Body of pancreas (tissue), 4 donors: Measurements from ENCODE around the gene KLHL8. TPM values are rescaled to one million over a fixed set of nuclear protein-coding genes. Genes with fewer than 3 reads are reported as not detected.

Source experiments
- ATAC-seq: fragments of 150-250 bp; one replicate; pipeline ENCODE4 v1.9.1; 2016
- DNase-seq, 4 donors: peaks; one replicate each; pipeline ENCODE4 v3.0.0-alpha.2; 2019
- H3K27ac ChIP-seq, 4 donors: fragments of 200-600 bp; sonication (generic); 1 replicate in 3 of 4; 2 replicates in 1 of 4; pipeline versions ENCODE4 v1.5.1 to v1.6.1; 2016 to 2019; ENCODE audit warnings: mild to moderate bottlenecking in 1 of 4, mixed read lengths in 1 of 4, moderate library complexity in 1 of 4
- H3K27me3 ChIP-seq, 2 donors: fragments of 200-600 bp; sonication (generic); one replicate each; pipeline ENCODE4 v1.6.0; 2016; ENCODE audit warnings: mild to moderate bottlenecking in 1 of 2
- H3K36me3 ChIP-seq, 2 donors: fragments of 200-600 bp; sonication (generic); replicated peaks in 1 of 2; 2 replicates each; pipeline ENCODE4 v1.5.1; 2016; ENCODE audit warnings: low read depth in 2 of 2; ENCODE audit not compliant: insufficient read depth in 1 of 2
- H3K4me1 ChIP-seq: fragments of 200-600 bp; sonication (generic); one replicate; pipeline ENCODE4 v1.6.0; 2016
- H3K4me3 ChIP-seq, 2 donors: fragments of 200-600 bp; sonication (generic); 1 replicate in 1 of 2; 2 replicates in 1 of 2; pipeline ENCODE4 v1.5.1; 2016 to 2019
- H3K9me3 ChIP-seq, 3 donors: fragments of 200-600 bp; sonication (generic); 1 replicate in 2 of 3; 2 replicates in 1 of 3; pipeline ENCODE4 v1.5.1; 2016
- CTCF ChIP-seq, 7 experiments: fragments of 450-650 bp in 4 of 7; fragments of 200-600 bp in 3 of 7; sonication (generic) in 3 of 7; IDR thresholded peaks; one replicate each; pipeline ENCODE4 v1.5.1; 2016 to 2019; ENCODE audit warnings: antibody characterized with exemption in 7 of 7
- POLR2A ChIP-seq, 3 donors: fragments of 450-650 bp; IDR thresholded peaks; one replicate each; pipeline ENCODE4 v1.6.1; 2016; ENCODE audit warnings: antibody characterized with exemption in 3 of 3, mild to moderate bottlenecking in 2 of 3
- WGBS, 2 donors: methylation state at CpG; one replicate each; pipeline ENCODE4 v1.1.5; 2017; 5-methylcytosine and 5-hydroxymethylcytosine counted together
- intact Hi-C: fragments of 100-400 bp; cut with DNase I; formaldehyde crosslinking; loops from one replicate; pipeline ENCODE4 v1.15.1; 2023
- total RNA-seq, 2 donors: library from RNA; depleted of rRNA; stranded (reverse); fragments of >200 nt; gene quantifications; one replicate each; pipeline ENCODE4 v1.1.0, GENCODE V29; 2016

Gene KLHL8
- total RNA-seq, 2 donors from 2014 or later = 4.4 to 9.9 TPM

- Histone ChIP-seq H3K4me1 (no peaks in the 10 kb centered on the region), H3K9me3 (no peaks in the 10 kb centered on the region), H3K27me3 (no peaks in the 10 kb centered on the region), H3K27ac (no peak overlapping the region), H3K4me3 (no peak overlapping the region), H3K36me3 (no peaks in the 10 kb centered on the region)
- no peak for ATAC-seq
- DNase-seq = no peak
- TF ChIP-seq CTCF (IDR thresholded peaks at IDR 0.05) (no peak), POLR2A (IDR thresholded peaks at IDR 0.05) (no peak)
- intact Hi-C loops = no loop called here
- whole genome bisulfite sequencing, 2 donors = 93 to 97% methylated on average over 2 of the region's 2 CpGs
Measured at GRCh38 chr4:87180767-87181166, 39.7 kb downstream of the KLHL8 start.

- intact Hi-C loops = no loop called here
- H3K9me3 ChIP-seq = no peaks in the 10 kb centered on the region
- H3K27ac ChIP-seq = no peak overlapping the region
- no peak overlapping the region for H3K4me3 ChIP-seq
- DNase-seq = no peak
- H3K4me1 ChIP-seq = no peaks in the 10 kb centered on the region
- TF ChIP-seq CTCF (IDR thresholded peaks at IDR 0.05) (no peak), POLR2A (IDR thresholded peaks at IDR 0.05) (no peak)
- no peak for ATAC-seq
- no peaks in the 10 kb centered on the region for H3K36me3 ChIP-seq
- no peaks in the 10 kb centered on the region for H3K27me3 ChIP-seq
- WGBS, 2 donors = 53 to 76% methylated on average over 1 of the region's 1 CpG
Measured at GRCh38 chr4:87179751-87180150, 40.7 kb downstream of the KLHL8 start.

- intact Hi-C loops = no loop called here
- Histone ChIP-seq H3K9me3 (no peaks in the 10 kb centered on the region), H3K27ac (no peak overlapping the region), H3K4me1 (no peaks in the 10 kb centered on the region), H3K4me3 (no peak overlapping the region), H3K36me3 (peaks cover 0 to 8% of the 10 kb centered on the region in 2 donors), H3K27me3 (no peaks in the 10 kb centered on the region)
- ATAC-seq (no peak), DNase-seq (no peak)
- WGBS, 2 donors = 75 to 77% methylated on average over 2 of the region's 2 CpGs
- TF ChIP-seq CTCF (IDR thresholded peaks at IDR 0.05) (no peak), POLR2A (IDR thresholded peaks at IDR 0.05) (no peak)
Measured at GRCh38 chr4:87174672-87175071, 45.7 kb downstream of the KLHL8 start.

- Histone ChIP-seq H3K36me3 (peaks cover 0 to 8% of the 10 kb centered on the region in 2 donors), H3K27ac (no peak overlapping the region), H3K4me1 (no peaks in the 10 kb centered on the region), H3K9me3 (no peaks in the 10 kb centered on the region), H3K27me3 (no peaks in the 10 kb centered on the region), H3K4me3 (no peak overlapping the region)
- 64 to 71% methylated on average over 2 of the region's 2 CpGs for WGBS, 2 donors
- ATAC-seq (no peak), DNase-seq (no peak)
- intact Hi-C loops = no loop called here
- TF ChIP-seq POLR2A (IDR thresholded peaks at IDR 0.05) (no peak), CTCF (IDR thresholded peaks at IDR 0.05) (no peak)
Measured at GRCh38 chr4:87171944-87172343, 48.5 kb downstream of the KLHL8 start.

- Histone ChIP-seq H3K4me1 (no peaks in the 10 kb centered on the region), H3K4me3 (no peak overlapping the region), H3K36me3 (no peaks in the 10 kb centered on the region), H3K9me3 (no peaks in the 10 kb centered on the region), H3K27ac (no peak overlapping the region), H3K27me3 (no peaks in the 10 kb centered on the region)
- intact Hi-C loops = no loop called here
- DNase-seq (no peak), ATAC-seq (no peak)
- TF ChIP-seq POLR2A (IDR thresholded peaks at IDR 0.05) = no peak
- TF ChIP-seq CTCF (IDR thresholded peaks at IDR 0.05) = no peak
- WGBS, 2 donors = 86 to 88% methylated on average over 2 to 3 of the region's 3 CpGs
Measured at GRCh38 chr4:87166296-87166854, 54.0 kb downstream of the KLHL8 start.
